Immature natural killer cell (primary cell): Measurements from ENCODE around the gene LYST. TPM values are rescaled to one million over a fixed set of nuclear protein-coding genes. Genes with fewer than 3 reads are reported as not detected.

ENCODE experiments used
- DNase-seq, 3 donors: peaks; one replicate each; pipeline ENCODE4 v3.0.0; 2022; ENCODE audit warnings: mixed read lengths in 1 of 3
- H3K27ac Mint-ChIP-seq, 6 donors: one replicate each; pipeline ENCODE4 v1.8.0; 2020; ENCODE audit warnings: mixed read lengths in 6 of 6, mild to moderate bottlenecking in 5 of 6, inconsistent platforms in 4 of 6, moderate library complexity in 3 of 6
- H3K27me3 Mint-ChIP-seq, 3 donors: one replicate each; pipeline ENCODE4 v1.8.0; 2020 to 2021; ENCODE audit warnings: low read depth in 3 of 3, mild to moderate bottlenecking in 3 of 3, mixed read lengths in 3 of 3, moderate library complexity in 3 of 3, inconsistent platforms in 1 of 3
- H3K36me3 Mint-ChIP-seq, 3 donors: one replicate each; pipeline ENCODE4 v1.8.0; 2020; ENCODE audit warnings: mixed read lengths in 3 of 3, inconsistent platforms in 2 of 3, mild to moderate bottlenecking in 2 of 3
- H3K4me1 Mint-ChIP-seq, 2 donors: one replicate each; pipeline ENCODE4 v1.8.0; 2020; ENCODE audit warnings: inconsistent platforms in 2 of 2, mild to moderate bottlenecking in 2 of 2, mixed read lengths in 2 of 2, moderate library complexity in 1 of 2
- H3K4me3 Mint-ChIP-seq, 5 donors: one replicate each; pipeline ENCODE4 v1.8.0; 2020; ENCODE audit warnings: mild to moderate bottlenecking in 5 of 5, mixed read lengths in 5 of 5, inconsistent platforms in 3 of 5, moderate library complexity in 3 of 5
- H3K9me3 Mint-ChIP-seq, 6 donors: one replicate each; pipeline ENCODE4 v1.8.0; 2020; ENCODE audit warnings: mild to moderate bottlenecking in 6 of 6, mixed read lengths in 6 of 6, inconsistent platforms in 4 of 6, moderate library complexity in 3 of 6
- polyA plus RNA-seq, 3 donors: library from polyadenylated mRNA; unstranded; fragments of 300-500 nt; fragmentation: Illumina TruSeq; gene quantifications; one replicate each; pipeline ENCODE4 v1.2.3, GENCODE V29; 2021

Gene LYST
- polyA plus RNA-seq, 3 donors from 2014 or later = 21.8 to 39.3 (median 27.7) TPM

- H3K9me3 Mint-ChIP-seq = no peaks in the 10 kb centered on the region
- peak overlapping the region; percentile 25 to 67 (median 41) for H3K4me3 Mint-ChIP-seq
- peak in 2 of 3 donors; percentile 29 to 50 for DNase-seq
- peaks cover 70 to 97% of the 10 kb centered on the region in 2 donors for H3K4me1 Mint-ChIP-seq
- H3K36me3 Mint-ChIP-seq = no peaks in the 10 kb centered on the region
- peak overlapping the region in 4 of 6 donors; percentile 84 to 91 (median 86) for H3K27ac Mint-ChIP-seq
- peaks cover 0 to 6% (median 2%) of the 10 kb centered on the region in 3 donors for H3K27me3 Mint-ChIP-seq
These were observed 9.7 kb upstream of the LYST start for GRCh38 chr1:235876402-235876841.

- peak overlapping the region in 4 of 6 donors; percentile 74 to 84 (median 78) for H3K27ac Mint-ChIP-seq
- H3K4me3 Mint-ChIP-seq = peak overlapping the region in 1 of 5 donors; percentile 20
- H3K9me3 Mint-ChIP-seq = no peaks in the 10 kb centered on the region
- DNase-seq = no peak
- peaks cover 67 to 90% of the 10 kb centered on the region in 2 donors for H3K4me1 Mint-ChIP-seq
- peaks cover 0 to 6% (median 2%) of the 10 kb centered on the region in 3 donors for H3K27me3 Mint-ChIP-seq
- no peaks in the 10 kb centered on the region for H3K36me3 Mint-ChIP-seq
These were observed 8.4 kb upstream of the LYST start for GRCh38 chr1:235875036-235875597.

GRCh38 chr1:235874261-235874660 lies 7.6 kb upstream of the LYST start:
- Mint-ChIP-seq H3K27me3 (peaks cover 0 to 6% (median 2%) of the 10 kb centered on the region in 3 donors), H3K27ac (peak overlapping the region in 4 of 6 donors; percentile 96 to 97 (median 97)), H3K4me3 (peak overlapping the region in 2 of 5 donors; percentile 7 to 83), H3K4me1 (peaks cover 66 to 81% of the 10 kb centered on the region in 2 donors), H3K9me3 (no peaks in the 10 kb centered on the region), H3K36me3 (no peaks in the 10 kb centered on the region)
- no peak for DNase-seq

- H3K27ac Mint-ChIP-seq = peak overlapping the region in 4 of 6 donors; percentile 96 to 97 (median 97)
- H3K27me3 Mint-ChIP-seq = peaks cover 0 to 6% (median 2%) of the 10 kb centered on the region in 3 donors
- no peaks in the 10 kb centered on the region for H3K36me3 Mint-ChIP-seq
- no peak for DNase-seq
- H3K4me3 Mint-ChIP-seq = peak overlapping the region; percentile 62 to 83 (median 67)
- H3K4me1 Mint-ChIP-seq = peaks cover 61 to 75% of the 10 kb centered on the region in 2 donors
- H3K9me3 Mint-ChIP-seq = no peaks in the 10 kb centered on the region
These were observed 6.9 kb upstream of the LYST start for GRCh38 chr1:235873571-235873970.

GRCh38 chr1:235873045-235873444 lies 6.3 kb upstream of the LYST start:
- peak; percentile 74 to 77 (median 75) for DNase-seq
- peaks cover 3 to 8% (median 6%) of the 10 kb centered on the region in 3 donors for H3K27me3 Mint-ChIP-seq
- H3K36me3 Mint-ChIP-seq = no peaks in the 10 kb centered on the region
- no peaks in the 10 kb centered on the region for H3K9me3 Mint-ChIP-seq
- H3K4me3 Mint-ChIP-seq = peak overlapping the region; percentile 62 to 83 (median 67)
- H3K4me1 Mint-ChIP-seq = peaks cover 62 to 75% of the 10 kb centered on the region in 2 donors
- peak overlapping the region in 4 of 6 donors; percentile 96 to 97 (median 97) for H3K27ac Mint-ChIP-seq

- Mint-ChIP-seq H3K27me3 (peaks cover 11 to 16% (median 12%) of the 10 kb centered on the region in 3 donors), H3K27ac (peak overlapping the region in 4 of 6 donors; percentile 96 to 97 (median 97)), H3K36me3 (no peaks in the 10 kb centered on the region), H3K4me1 (peaks cover 64 to 75% of the 10 kb centered on the region in 2 donors), H3K9me3 (no peaks in the 10 kb centered on the region), H3K4me3 (peak overlapping the region; percentile 31 to 67 (median 61))
- DNase-seq = no peak
These were observed 5.6 kb upstream of the LYST start for GRCh38 chr1:235872270-235872669.

GRCh38 chr1:235867903-235868469 lies 1.3 kb upstream of the LYST start:
- Mint-ChIP-seq H3K27me3 (peaks cover 23 to 39% (median 30%) of the 10 kb centered on the region in 3 donors), H3K9me3 (no peaks in the 10 kb centered on the region), H3K4me1 (peaks cover 39 to 66% of the 10 kb centered on the region in 2 donors), H3K4me3 (peak overlapping the region; percentile 93 to 99 (median 96)), H3K36me3 (no peaks in the 10 kb centered on the region), H3K27ac (peak overlapping the region in 4 of 6 donors; percentile 97 to 100 (median 99))
- peak; percentile 76 to 83 (median 79) for DNase-seq

GRCh38 chr1:235866913-235867845 lies 473 bp upstream of the LYST start:
- Mint-ChIP-seq H3K4me1 (peaks cover 31 to 66% of the 10 kb centered on the region in 2 donors), H3K4me3 (peak overlapping the region; percentile 93 to 99 (median 96)), H3K36me3 (no peaks in the 10 kb centered on the region), H3K27me3 (peaks cover 28 to 37% (median 31%) of the 10 kb centered on the region in 3 donors), H3K27ac (peak overlapping the region in 4 of 6 donors; percentile 97 to 100 (median 99)), H3K9me3 (no peaks in the 10 kb centered on the region)
- peak; percentile 99 to 100 (median 99) for DNase-seq

- H3K27ac Mint-ChIP-seq = peak overlapping the region in 4 of 6 donors; percentile 96 to 100 (median 99)
- no peaks in the 10 kb centered on the region for H3K36me3 Mint-ChIP-seq
- H3K4me3 Mint-ChIP-seq = peak overlapping the region; percentile 96 to 99 (median 98)
- DNase-seq = no peak
- peaks cover 28 to 35% (median 31%) of the 10 kb centered on the region in 3 donors for H3K27me3 Mint-ChIP-seq
- no peaks in the 10 kb centered on the region for H3K9me3 Mint-ChIP-seq
- peaks cover 18 to 66% of the 10 kb centered on the region in 2 donors for H3K4me1 Mint-ChIP-seq
These were observed 1.0 kb downstream of the LYST start for GRCh38 chr1:235865565-235866204.

- peaks cover 18 to 64% of the 10 kb centered on the region in 2 donors for H3K4me1 Mint-ChIP-seq
- no peaks in the 10 kb centered on the region for H3K9me3 Mint-ChIP-seq
- H3K36me3 Mint-ChIP-seq = no peaks in the 10 kb centered on the region
- H3K27me3 Mint-ChIP-seq = peaks cover 28 to 35% (median 31%) of the 10 kb centered on the region in 3 donors
- peak overlapping the region; percentile 96 to 99 (median 98) for H3K4me3 Mint-ChIP-seq
- DNase-seq = no peak
- peak overlapping the region in 4 of 6 donors; percentile 92 to 100 (median 98) for H3K27ac Mint-ChIP-seq
These were observed 1.7 kb downstream of the LYST start for GRCh38 chr1:235864931-235865525.

- peak overlapping the region in 4 of 6 donors; percentile 96 to 100 (median 98) for H3K27ac Mint-ChIP-seq
- no peaks in the 10 kb centered on the region for H3K9me3 Mint-ChIP-seq
- H3K4me3 Mint-ChIP-seq = peak overlapping the region; percentile 96 to 99 (median 98)
- DNase-seq = no peak
- peaks cover 18 to 59% of the 10 kb centered on the region in 2 donors for H3K4me1 Mint-ChIP-seq
- H3K27me3 Mint-ChIP-seq = peaks cover 28 to 35% (median 31%) of the 10 kb centered on the region in 3 donors
- no peaks in the 10 kb centered on the region for H3K36me3 Mint-ChIP-seq
These were observed 2.2 kb downstream of the LYST start for GRCh38 chr1:235864469-235864868.

GRCh38 chr1:235863699-235864093 lies 3.0 kb downstream of the LYST start:
- Mint-ChIP-seq H3K27ac (peak overlapping the region in 4 of 6 donors; percentile 96 to 100 (median 98)), H3K27me3 (peaks cover 28 to 35% (median 31%) of the 10 kb centered on the region in 3 donors), H3K4me1 (peaks cover 18 to 59% of the 10 kb centered on the region in 2 donors), H3K36me3 (no peaks in the 10 kb centered on the region), H3K4me3 (peak overlapping the region; percentile 96 to 99 (median 98)), H3K9me3 (no peaks in the 10 kb centered on the region)
- no peak for DNase-seq
